ENCODE data around the gene DPP7.

GRCh38 chr9:137107982-137108381 lies 6.6 kb downstream of the DPP7 start:
- TF ChIP-seq IRF5 (IDR thresholded peaks at IDR 0.05; ENCODE audit: borderline replicate concordance) = no peak
- TF ChIP-seq CTCF (IDR thresholded peaks at IDR 0.05 in 2 of 3, conservative IDR thresholded peaks at IDR 0.05 in 1 of 3; ENCODE audit: control insufficient read depth in 2 of 3, extremely low read depth in 1 of 3, insufficient read depth in 1 of 3, low read depth in 3 of 3, low read length in 3 of 3) = no peak
- peak; percentile 48; the same call in 1 of the 2 replicates for TF ChIP-seq POLR2A (IDR thresholded peaks at IDR 0.05; ENCODE audit: low read depth, low read length)
- TF ChIP-seq IRF3 (IDR thresholded peaks at IDR 0.05) = no peak
- TF ChIP-seq USF2 (IDR thresholded peaks at IDR 0.05; ENCODE audit: borderline replicate concordance, low read depth, low read length) = no peak
- no peak for TF ChIP-seq HDAC2 (IDR thresholded peaks at IDR 0.05)
- TF ChIP-seq NBN (IDR thresholded peaks at IDR 0.05) = no peak
- TF ChIP-seq RAD21 (IDR thresholded peaks at IDR 0.05; ENCODE audit: insufficient read depth, low read depth, low read length) = no peak
- TF ChIP-seq EGR1 (IDR thresholded peaks at IDR 0.05; ENCODE audit: borderline replicate concordance in 1 of 2, low read depth in 2 of 2, low read length in 2 of 2) = no peak
- no peak for TF ChIP-seq MAX (IDR thresholded peaks at IDR 0.05; ENCODE audit: low read depth, low read length)
- TF ChIP-seq HCFC1 (IDR thresholded peaks at IDR 0.05; ENCODE audit: low read length) = no peak
